WTC11 (cell line): ENCODE data around the gene FNIP2.

Source experiments
- CREM ChIP-seq: sonication (generic); formaldehyde crosslinking; IDR thresholded peaks from 2 replicates; pipeline ENCODE4 v1.8.1; 2022; ENCODE audit warnings: mild to moderate bottlenecking, missing genetic modification reagents, moderate library complexity
- CTCF ChIP-seq: fragments of 200-600 bp; IDR thresholded peaks from 2 replicates; pipeline ENCODE4 v1.8.0; 2022; ENCODE audit warnings: antibody characterized with exemption
- E2F4 ChIP-seq: sonication (generic); formaldehyde crosslinking; IDR thresholded peaks from 2 replicates; pipeline ENCODE4 v1.8.1; 2022; ENCODE audit warnings: low read depth, mild to moderate bottlenecking, moderate library complexity, missing genetic modification reagents, borderline replicate concordance
- JUN ChIP-seq: sonication (generic); formaldehyde crosslinking; IDR thresholded peaks from 2 replicates; pipeline ENCODE4 v1.8.0; 2023; ENCODE audit warnings: mild to moderate bottlenecking, missing genetic modification reagents
- KAT7 ChIP-seq: sonication (generic); formaldehyde crosslinking; IDR thresholded peaks from 2 replicates; pipeline ENCODE4 v1.8.1; 2023; ENCODE audit warnings: missing genetic modification reagents, mild to moderate bottlenecking, borderline replicate concordance
- SOX15 ChIP-seq: fragments of 250-450 bp; sonication (Bioruptor Pico); IDR thresholded peaks from 2 replicates; pipeline ENCODE4 v1.9.0; 2021; ENCODE audit warnings: mild to moderate bottlenecking
- USF2 ChIP-seq: sonication (generic); formaldehyde crosslinking; IDR thresholded peaks from 2 replicates; pipeline ENCODE4 v1.8.1; 2023; ENCODE audit warnings: mild to moderate bottlenecking, missing genetic modification reagents, moderate library complexity
- ZSCAN18 ChIP-seq: fragments of 250-450 bp; sonication (Bioruptor Pico); IDR thresholded peaks from 2 replicates; pipeline ENCODE4 v2.1.2; 2022; ENCODE audit warnings: mild to moderate bottlenecking, moderate library complexity
- TF ChIP-seq, protein P1 (sequence below): sonication (generic); formaldehyde crosslinking; IDR thresholded peaks from 2 replicates; pipeline ENCODE4 v1.8.1; 2022; ENCODE audit warnings: missing genetic modification reagents, borderline replicate concordance
- TF ChIP-seq, protein P2 (sequence below): sonication (generic); formaldehyde crosslinking; IDR thresholded peaks from 2 replicates; pipeline ENCODE4 v1.8.0; 2022; ENCODE audit warnings: mild to moderate bottlenecking, missing genetic modification reagents

DNA sequence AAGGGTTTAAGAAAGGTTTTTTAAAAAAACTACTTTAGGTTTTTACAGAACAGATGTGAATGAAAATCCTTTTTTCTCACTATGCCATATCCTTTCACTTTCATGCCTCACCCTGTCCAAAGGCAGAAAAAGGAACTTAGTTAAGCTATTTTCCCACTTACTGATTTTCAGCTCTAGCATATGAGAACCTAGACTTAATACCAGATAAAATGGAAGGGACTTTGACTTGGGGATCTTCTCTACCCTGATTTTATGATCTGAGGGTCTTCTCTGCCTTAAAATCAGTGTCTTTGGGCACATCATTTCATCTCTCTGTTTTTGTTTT lies 42.4 kb downstream of the FNIP2 start:
- TF ChIP-seq JUN (CRISPR knock-in tag) = no peak
- TF ChIP-seq CTCF = no peak
- TF ChIP-seq SOX15 (CRISPR knock-in tag) = no peak
- TF ChIP-seq E2F4 = no peak
- no peak for TF ChIP-seq ZSCAN18 (CRISPR knock-in tag)
- no peak for TF ChIP-seq CREM (CRISPR knock-in tag)
- TF ChIP-seq USF2 (CRISPR knock-in tag) = no peak
- TF ChIP-seq, protein P1, sequence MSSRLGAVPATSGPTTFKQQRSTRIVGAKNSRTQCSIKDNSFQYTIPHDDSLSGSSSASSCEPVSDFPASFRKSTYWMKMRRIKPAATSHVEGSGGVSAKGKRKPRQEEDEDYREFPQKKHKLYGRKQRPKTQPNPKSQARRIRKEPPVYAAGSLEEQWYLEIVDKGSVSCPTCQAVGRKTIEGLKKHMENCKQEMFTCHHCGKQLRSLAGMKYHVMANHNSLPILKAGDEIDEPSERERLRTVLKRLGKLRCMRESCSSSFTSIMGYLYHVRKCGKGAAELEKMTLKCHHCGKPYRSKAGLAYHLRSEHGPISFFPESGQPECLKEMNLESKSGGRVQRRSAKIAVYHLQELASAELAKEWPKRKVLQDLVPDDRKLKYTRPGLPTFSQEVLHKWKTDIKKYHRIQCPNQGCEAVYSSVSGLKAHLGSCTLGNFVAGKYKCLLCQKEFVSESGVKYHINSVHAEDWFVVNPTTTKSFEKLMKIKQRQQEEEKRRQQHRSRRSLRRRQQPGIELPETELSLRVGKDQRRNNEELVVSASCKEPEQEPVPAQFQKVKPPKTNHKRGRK (CRISPR knock-in tag) = no peak
- no peak for TF ChIP-seq KAT7
- TF ChIP-seq, protein P2, sequence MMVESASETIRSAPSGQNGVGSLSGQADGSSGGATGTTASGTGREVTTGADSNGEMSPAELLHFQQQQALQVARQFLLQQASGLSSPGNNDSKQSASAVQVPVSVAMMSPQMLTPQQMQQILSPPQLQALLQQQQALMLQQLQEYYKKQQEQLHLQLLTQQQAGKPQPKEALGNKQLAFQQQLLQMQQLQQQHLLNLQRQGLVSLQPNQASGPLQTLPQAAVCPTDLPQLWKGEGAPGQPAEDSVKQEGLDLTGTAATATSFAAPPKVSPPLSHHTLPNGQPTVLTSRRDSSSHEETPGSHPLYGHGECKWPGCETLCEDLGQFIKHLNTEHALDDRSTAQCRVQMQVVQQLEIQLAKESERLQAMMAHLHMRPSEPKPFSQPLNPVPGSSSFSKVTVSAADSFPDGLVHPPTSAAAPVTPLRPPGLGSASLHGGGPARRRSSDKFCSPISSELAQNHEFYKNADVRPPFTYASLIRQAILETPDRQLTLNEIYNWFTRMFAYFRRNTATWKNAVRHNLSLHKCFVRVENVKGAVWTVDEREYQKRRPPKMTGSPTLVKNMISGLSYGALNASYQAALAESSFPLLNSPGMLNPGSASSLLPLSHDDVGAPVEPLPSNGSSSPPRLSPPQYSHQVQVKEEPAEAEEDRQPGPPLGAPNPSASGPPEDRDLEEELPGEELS (CRISPR knock-in tag) = no peak
